Adrenal gland (tissue), 5 donors: Measurements from ENCODE around the gene INS.
A peak's percentile ranks its signal among the peaks of the same experiment; 100 is the strongest.

Source experiments
- CTCF ChIP-seq, 6 experiments: fragments of 450-650 bp in 4 of 6; fragments of 200-600 bp in 2 of 6; sonication (generic) in 1 of 6; IDR thresholded peaks; 1 replicate in 5 of 6; 2 replicates in 1 of 6; pipeline versions ENCODE4 v1.5.1 to v1.8.0; 2016 to 2021; ENCODE audit warnings: antibody characterized with exemption in 6 of 6, mild to moderate bottlenecking in 2 of 6, moderate library complexity in 1 of 6
- POLR2A ChIP-seq, 2 donors: fragments of 450-650 bp; IDR thresholded peaks; one replicate each; pipeline ENCODE4 v1.6.1; 2017; ENCODE audit warnings: antibody characterized with exemption in 2 of 2, mild to moderate bottlenecking in 2 of 2, moderate library complexity in 1 of 2
- donor health status: DM: no; HTN: no; CAD: no.

GRCh38 chr11:2151500-2152257 lies 9.3 kb downstream of the INS start:
- TF ChIP-seq POLR2A (IDR thresholded peaks at IDR 0.05) (no peak), CTCF (IDR thresholded peaks at IDR 0.05) (peak; percentile 72 to 93 (median 88))
